Measurements from ENCODE around the gene OTUB1. TPM values are rescaled to one million over a fixed set of nuclear protein-coding genes. Genes with fewer than 3 reads are reported as not detected.
"Not testable (repeated sequence)": the region's sequence is repeated elsewhere in the genome, so short reads cannot be mapped to it uniquely, and the experiment has no call there.

OTUB1 gene
- total RNA-seq, 4 donors from 2014 or later: 57.7 to 70.5 (median 65.4) TPM

DNA sequence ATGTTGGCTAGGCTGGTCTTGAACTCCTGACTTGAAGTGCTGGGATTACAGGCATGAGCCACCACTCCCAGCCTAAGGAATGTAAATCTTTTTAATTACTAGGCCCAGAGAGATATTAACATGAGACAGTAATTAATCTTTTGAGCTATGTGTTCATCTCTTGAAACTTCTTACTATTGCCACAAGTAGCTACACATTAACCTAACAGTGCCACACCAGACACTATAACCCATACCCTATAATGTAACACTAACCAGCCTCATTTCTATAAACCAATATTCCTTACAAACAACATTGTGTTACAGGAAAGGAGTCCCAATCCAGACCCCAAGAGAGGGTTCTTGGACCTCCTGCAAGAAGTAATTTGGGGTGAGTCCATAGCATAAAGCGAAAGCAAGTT, 19.8 kb upstream of the OTUB1 start:
- H3K4me3 ChIP-seq: no peak overlapping the region
- WGBS: 94% methylated on average over 1 of the region's 1 CpG
- no peak for TF ChIP-seq POLR2A (IDR thresholded peaks at IDR 0.05; ENCODE audit: low read depth)
- TF ChIP-seq, protein P1, sequence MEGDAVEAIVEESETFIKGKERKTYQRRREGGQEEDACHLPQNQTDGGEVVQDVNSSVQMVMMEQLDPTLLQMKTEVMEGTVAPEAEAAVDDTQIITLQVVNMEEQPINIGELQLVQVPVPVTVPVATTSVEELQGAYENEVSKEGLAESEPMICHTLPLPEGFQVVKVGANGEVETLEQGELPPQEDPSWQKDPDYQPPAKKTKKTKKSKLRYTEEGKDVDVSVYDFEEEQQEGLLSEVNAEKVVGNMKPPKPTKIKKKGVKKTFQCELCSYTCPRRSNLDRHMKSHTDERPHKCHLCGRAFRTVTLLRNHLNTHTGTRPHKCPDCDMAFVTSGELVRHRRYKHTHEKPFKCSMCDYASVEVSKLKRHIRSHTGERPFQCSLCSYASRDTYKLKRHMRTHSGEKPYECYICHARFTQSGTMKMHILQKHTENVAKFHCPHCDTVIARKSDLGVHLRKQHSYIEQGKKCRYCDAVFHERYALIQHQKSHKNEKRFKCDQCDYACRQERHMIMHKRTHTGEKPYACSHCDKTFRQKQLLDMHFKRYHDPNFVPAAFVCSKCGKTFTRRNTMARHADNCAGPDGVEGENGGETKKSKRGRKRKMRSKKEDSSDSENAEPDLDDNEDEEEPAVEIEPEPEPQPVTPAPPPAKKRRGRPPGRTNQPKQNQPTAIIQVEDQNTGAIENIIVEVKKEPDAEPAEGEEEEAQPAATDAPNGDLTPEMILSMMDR (IDR thresholded peaks at IDR 0.05): no peak
- TF ChIP-seq POLR2AphosphoS5 (IDR thresholded peaks at IDR 0.05): no peak
- no peak for TF ChIP-seq EP300 (IDR thresholded peaks at IDR 0.05)

DNA sequence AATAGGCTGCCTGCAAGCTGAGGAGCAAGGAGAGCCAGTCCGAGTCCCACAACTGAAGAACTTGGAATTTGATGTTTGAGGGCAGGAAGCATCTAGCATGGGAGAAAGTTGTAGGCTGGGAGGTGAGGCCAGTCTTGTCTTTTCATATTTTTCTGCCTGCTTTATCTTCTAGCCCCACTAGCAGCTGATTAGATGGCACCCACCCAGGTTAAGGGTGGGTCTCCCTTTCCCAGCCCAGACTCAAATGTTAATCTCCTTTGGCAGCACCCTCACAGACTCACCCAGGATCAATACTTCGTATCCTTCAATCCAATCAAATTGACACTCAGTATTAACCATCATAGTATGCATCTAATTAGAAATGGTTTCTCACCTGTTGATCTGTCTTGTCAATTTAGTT, 16.8 kb upstream of the OTUB1 start:
- TF ChIP-seq POLR2A (IDR thresholded peaks at IDR 0.05; ENCODE audit: low read depth) (no peak), POLR2AphosphoS5 (IDR thresholded peaks at IDR 0.05) (no peak), EP300 (IDR thresholded peaks at IDR 0.05) (no peak)
- TF ChIP-seq, protein P1 (IDR thresholded peaks at IDR 0.05): no peak
- H3K36me3 ChIP-seq: no peaks in the 10 kb centered on the region
- WGBS: 92% methylated on average over 2 of the region's 2 CpGs
- no peak overlapping the region for H3K4me3 ChIP-seq
- H3K9me3 ChIP-seq: no peaks in the 10 kb centered on the region
- peaks cover 0 to 4% (median 4%) of the 10 kb centered on the region in 4 donors for H3K4me1 ChIP-seq
- H3K27ac ChIP-seq (replicated peaks in 1 of 4): no peak overlapping the region
- H3K27me3 ChIP-seq: peaks cover 0 to 10% (median 2%) of the 10 kb centered on the region in 4 donors
- intact Hi-C loops (cut with DNase I): no loop called here
- no peak for DNase-seq (ENCODE audit: extremely low spot score)

More for the DNA sequence above, 19.8 kb upstream of the OTUB1 start:
- peaks cover 0 to 8% (median 4%) of the 10 kb centered on the region in 4 donors for H3K4me1 ChIP-seq
- DNase-seq (ENCODE audit: extremely low spot score): no peak
- peaks cover 0 to 9% (median 2%) of the 10 kb centered on the region in 4 donors for H3K27me3 ChIP-seq
- H3K9me3 ChIP-seq: no peaks in the 10 kb centered on the region
- H3K36me3 ChIP-seq: no peaks in the 10 kb centered on the region
- no peak overlapping the region for H3K27ac ChIP-seq (replicated peaks in 1 of 4)
- intact Hi-C loops (cut with DNase I): no loop called here

DNA sequence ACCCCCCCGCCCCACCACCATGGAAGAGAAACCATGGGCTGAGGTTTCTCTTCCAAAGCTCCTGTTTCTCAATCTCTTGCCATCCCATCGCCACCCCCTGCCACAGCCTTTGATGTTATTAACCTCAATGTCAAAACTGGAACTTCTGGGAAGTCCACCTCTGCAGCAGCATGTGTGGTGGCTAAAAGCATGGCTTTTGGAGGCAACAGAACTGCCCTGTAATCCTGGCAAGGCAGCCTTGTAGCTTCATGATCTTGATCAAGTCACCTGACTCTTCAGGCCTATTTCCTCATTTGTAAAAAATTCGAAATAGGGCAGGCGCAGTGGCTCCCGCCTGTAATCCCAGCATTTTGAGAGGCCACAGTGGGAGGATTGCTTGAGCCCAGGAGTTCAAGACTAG, 15.3 kb upstream of the OTUB1 start:
- Histone ChIP-seq H3K9me3 (no peaks in the 10 kb centered on the region), H3K27ac (replicated peaks in 1 of 4) (no peak overlapping the region), H3K36me3 (peaks cover 0 to 3% (median under 1%) of the 10 kb centered on the region in 4 donors), H3K4me3 (no peak overlapping the region), H3K4me1 (peaks cover 8 to 15% (median 13%) of the 10 kb centered on the region in 4 donors), H3K27me3 (peaks cover 0 to 10% (median 2%) of the 10 kb centered on the region in 4 donors)
- 78% methylated on average over 5 of the region's 5 CpGs for WGBS
- intact Hi-C loops (cut with DNase I): no loop called here
- no peak for DNase-seq (ENCODE audit: extremely low spot score)
- TF ChIP-seq EP300 (IDR thresholded peaks at IDR 0.05): no peak
- no peak for TF ChIP-seq POLR2A (IDR thresholded peaks at IDR 0.05; ENCODE audit: low read depth)

DNA sequence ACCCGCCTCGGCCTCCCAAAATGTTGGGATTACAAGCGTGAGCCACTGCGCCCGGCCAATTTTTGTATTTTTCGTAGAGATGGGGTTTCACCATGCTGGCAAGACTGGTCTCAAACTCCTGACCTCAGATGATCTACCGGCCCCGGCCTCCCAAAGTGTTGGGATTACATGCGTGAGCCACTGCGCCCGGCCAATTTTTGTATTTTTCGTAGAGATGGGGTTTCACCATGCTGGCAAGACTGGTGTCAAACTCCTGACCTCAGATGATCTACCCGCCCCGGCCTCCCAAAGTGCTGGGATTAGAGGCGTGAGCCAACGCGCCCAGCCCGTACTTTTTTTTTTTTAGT, 12.4 kb upstream of the OTUB1 start:
- H3K27ac ChIP-seq (replicated peaks in 1 of 4): peak overlapping the region in 1 of 4 donors; percentile 92
- WGBS: 72% methylated on average over 18 of the region's 18 CpGs
- intact Hi-C loops (cut with DNase I): not testable (repeated sequence)

DNA sequence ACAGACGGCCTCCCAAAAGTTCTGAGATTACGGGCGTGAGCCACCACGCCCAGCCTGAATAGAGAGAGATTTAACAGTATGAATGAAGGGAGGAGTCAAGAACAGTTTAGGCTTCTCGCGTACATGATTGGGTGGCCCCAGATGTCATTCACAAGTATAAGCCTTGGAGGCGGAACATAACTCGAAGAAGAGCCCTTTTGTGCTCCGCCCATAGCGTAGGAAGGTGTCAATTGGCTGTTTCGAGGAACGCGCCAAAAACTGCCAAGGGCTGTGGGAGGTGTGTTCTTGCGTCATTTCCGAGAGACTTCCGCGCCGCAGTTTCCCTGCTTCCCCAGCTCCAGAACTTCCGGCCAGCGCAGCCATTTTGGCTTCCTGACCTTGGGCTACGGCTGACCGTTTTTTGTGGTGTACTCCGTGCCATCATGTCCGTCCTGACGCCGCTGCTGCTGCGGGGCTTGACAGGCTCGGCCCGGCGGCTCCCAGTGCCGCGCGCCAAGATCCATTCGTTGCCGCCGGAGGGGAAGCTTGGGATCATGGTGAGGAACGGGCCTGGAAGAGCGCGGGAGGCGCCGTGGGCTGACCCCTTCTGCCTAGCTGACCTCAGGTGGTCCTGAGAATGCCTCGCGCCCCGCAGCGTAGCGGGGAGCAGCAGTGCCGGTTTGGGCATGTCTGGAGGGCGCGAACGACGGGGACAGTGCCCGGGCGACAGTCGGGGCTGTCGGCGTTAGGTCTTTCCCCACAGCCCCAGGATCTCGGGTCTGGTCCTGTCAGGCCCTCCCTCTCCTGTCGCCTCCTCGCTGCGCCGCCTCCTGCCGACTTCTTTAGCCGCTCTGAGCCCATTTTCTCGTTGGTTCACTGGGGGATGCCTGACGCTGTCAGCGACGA, 11.7 kb upstream of the OTUB1 start, which contains the start of gene COX8A:
COX8A (plus strand) TSS at position 362 of the 885 bp plus-strand sequence; CDS start at position 423, 61 bp downstream.
- H3K4me3 ChIP-seq: peak within 1 kb of the TSS; percentile 67 to 96 (median 90)
- under 1% methylated on average over 28 of the region's 67 CpGs for WGBS
- TF ChIP-seq POLR2A (IDR thresholded peaks at IDR 0.05; ENCODE audit: low read depth) (no peak), EP300 (IDR thresholded peaks at IDR 0.05) (no peak), POLR2AphosphoS5 (IDR thresholded peaks at IDR 0.05) (peak; percentile 91)
- TF ChIP-seq, protein P1 (IDR thresholded peaks at IDR 0.05): peak in 1 of 3 experiments; percentile 18
- H3K4me1 ChIP-seq: peaks cover 26 to 51% (median 48%) of the 10 kb centered on the region in 4 donors
- H3K9me3 ChIP-seq: no peaks in the 10 kb centered on the region
- intact Hi-C loops (cut with DNase I): no loop called here
- peak within 1 kb of the TSS; percentile 92 to 99 (median 94) for H3K27ac ChIP-seq (replicated peaks in 1 of 4)
- peak; percentile 99 for DNase-seq (ENCODE audit: extremely low spot score)
- H3K27me3 ChIP-seq: peaks cover 0 to 10% (median 2%) of the 10 kb centered on the region in 4 donors
- H3K36me3 ChIP-seq: peaks cover 5 to 19% (median 13%) of the 10 kb centered on the region in 4 donors

More for the DNA sequence above, 12.4 kb upstream of the OTUB1 start:
- H3K9me3 ChIP-seq; DNase-seq (ENCODE audit: extremely low spot score); H3K27me3 ChIP-seq: not testable (repeated sequence)
- H3K36me3 ChIP-seq: peaks cover 5 to 17% (median 10%) of the 10 kb centered on the region in 4 donors
- H3K4me3 ChIP-seq: peak overlapping the region; percentile 67 to 96 (median 90)
- H3K4me1 ChIP-seq: peaks cover 26 to 44% (median 43%) of the 10 kb centered on the region in 4 donors

Data from esophagus muscularis mucosa (tissue), 4 donors.